Renal cortex interstitium (tissue), 11 donors: ENCODE results near the gene JPT1. TPM values are rescaled to one million over a fixed set of nuclear protein-coding genes. Genes with fewer than 3 reads are reported as not detected.
A peak's percentile ranks its signal among the peaks of the same experiment; 100 is the strongest.

Experiments used
- DNase-seq, 11 donors: peaks; one replicate each; pipeline ENCODE4 v3.0.0-alpha.2; 2013; ENCODE audit warnings: low read depth in 9 of 11, low spot score in 4 of 11; ENCODE audit errors: extremely low read depth in 1 of 11
- polyA plus RNA-seq, 3 donors: library from polyadenylated mRNA; unstranded; fragments of 120-200 nt; gene quantifications; one replicate each; pipeline ENCODE4 v1.2.1, GENCODE V29; 2013; ENCODE audit not compliant: insufficient read length in 3 of 3

JPT1 gene
- polyA plus RNA-seq, 3 donors: 98.8 to 104 (median 104) TPM

DNA sequence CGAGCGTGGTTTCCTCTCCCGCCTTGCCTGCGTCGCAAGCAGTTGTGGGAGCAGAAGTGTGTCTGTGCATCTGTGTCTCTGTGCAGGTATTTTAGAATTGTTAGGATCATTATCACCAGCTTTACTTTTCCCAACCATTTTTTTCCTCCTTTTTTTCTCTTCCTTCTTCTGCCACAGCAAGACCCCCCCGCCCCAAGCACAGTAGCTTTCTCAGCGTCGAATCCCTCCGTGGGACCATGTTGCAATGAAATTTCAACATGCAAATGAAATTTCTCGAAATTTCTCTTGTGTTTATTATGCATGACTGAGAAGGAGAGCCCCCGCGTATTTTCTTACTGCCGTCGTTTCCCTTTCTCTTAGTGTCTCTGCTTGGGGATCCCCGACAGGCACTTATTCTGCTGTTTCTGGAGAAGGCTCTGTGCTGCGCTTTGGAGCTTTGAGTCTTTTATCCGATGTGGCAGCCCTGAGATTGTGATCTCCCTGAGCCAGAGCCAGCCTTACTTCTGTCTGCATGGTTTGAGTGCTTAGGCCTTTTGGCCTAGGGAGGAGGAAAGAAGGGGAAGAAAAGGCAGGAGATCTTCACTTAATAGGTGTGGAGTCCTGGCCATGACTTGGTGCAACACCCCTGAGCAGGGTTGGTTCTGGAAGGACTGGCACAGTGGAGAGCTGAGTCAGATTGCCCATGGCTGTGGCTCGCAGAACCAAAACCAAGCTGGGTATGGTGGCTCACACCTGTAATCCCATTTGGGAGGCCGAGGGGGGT lies 39.6 kb downstream of the JPT1 start:
- DNase-seq: no peak

DNA sequence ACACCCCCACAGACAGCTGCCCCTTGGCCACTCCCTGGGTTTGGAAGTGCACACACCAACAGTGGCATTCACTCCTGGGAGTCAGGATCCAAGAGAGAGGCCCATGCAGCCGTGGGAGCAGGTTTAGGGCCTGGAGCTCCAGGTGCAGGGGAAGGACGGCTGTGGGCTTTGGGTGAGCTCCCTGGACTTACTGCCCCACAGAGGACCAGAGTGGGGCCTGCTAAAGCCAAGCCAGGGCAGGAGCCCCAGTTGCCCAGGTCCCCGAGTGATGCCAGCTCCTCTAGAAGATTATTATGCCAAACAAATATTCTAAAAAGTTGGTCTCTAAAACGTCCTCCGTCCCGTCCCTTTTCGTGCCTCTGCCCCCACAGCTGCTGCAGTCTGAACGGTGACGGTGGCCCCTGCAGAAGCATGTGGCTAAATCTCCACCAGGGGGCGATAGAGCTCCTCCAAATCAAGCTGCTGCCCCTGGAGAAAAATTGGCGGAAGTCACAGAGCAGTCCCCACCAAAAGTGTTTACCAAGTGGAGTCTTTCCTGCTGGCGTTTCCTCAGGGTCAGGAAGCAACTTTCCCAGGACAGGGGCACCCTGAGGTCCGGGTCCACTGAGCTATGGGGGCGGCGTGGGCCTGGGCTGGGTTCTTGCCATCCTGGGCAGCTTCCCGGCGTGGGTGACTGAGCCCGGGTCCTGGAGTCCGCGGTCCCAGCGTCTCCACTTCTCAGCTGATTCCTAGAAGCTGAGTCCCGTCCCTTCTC lies 40.3 kb downstream of the JPT1 start:
- peak; percentile 82 to 97 (median 89) for DNase-seq

DNA sequence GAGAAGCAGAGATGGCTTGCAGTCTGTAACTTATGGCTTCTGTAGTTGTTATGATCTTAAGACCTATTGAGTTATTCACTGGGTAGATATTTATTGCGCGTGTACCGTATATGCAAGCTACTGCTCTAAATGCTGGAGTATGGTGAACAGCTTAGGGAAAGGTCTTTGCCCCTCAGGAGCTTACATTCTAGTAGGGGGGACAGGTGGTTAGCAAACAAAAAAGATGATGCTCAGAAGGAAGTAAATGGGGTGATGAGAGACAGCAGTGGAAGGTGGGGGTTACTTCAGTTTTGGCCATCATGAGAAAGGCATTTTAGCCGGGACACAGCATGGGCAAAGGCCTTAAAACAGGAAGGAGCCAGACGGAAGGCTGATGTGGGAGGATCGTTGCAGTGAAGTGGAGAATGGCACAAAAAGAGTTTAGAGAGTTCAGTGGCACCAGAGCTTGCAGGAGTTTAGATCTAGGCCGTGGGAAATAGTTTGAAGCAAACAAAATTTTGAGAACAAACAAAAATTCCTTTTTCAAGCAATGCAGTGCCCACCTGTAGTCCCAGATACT lies 42.5 kb downstream of the JPT1 start:
- DNase-seq: no peak

DNA sequence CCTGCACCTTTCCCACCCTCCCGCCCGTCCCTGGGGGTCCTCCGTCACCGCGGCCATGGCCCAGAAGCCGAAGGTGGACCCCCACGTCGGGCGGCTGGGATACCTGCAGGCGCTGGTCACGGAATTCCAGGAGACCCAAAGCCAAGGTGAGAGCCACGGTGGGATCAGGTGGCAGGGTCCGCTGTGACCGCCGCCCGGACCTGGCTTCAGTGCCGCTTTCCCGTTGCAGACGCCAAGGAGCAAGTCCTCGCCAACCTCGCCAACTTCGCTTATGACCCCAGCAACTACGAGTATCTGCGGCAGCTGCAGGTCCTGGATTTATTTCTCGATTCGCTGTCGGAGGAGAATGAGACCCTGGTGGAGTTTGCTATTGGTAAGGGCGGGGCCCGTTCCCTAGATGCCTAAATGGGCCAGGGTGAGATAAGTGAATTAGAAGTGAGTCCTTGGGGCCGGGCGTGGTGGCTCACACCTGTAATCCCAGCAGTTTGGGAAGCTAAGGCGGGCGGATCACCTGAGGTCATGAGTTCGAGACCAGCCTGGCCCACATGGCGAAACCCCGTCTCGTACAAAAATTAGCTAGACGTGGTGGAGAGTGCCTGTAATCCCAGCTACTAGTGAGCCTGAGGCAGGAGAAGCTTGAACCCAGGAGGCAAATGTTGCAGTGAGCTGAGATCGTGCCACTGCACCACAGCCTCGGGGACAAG lies 43.9 kb downstream of the JPT1 start:
- no peak for DNase-seq

DNA sequence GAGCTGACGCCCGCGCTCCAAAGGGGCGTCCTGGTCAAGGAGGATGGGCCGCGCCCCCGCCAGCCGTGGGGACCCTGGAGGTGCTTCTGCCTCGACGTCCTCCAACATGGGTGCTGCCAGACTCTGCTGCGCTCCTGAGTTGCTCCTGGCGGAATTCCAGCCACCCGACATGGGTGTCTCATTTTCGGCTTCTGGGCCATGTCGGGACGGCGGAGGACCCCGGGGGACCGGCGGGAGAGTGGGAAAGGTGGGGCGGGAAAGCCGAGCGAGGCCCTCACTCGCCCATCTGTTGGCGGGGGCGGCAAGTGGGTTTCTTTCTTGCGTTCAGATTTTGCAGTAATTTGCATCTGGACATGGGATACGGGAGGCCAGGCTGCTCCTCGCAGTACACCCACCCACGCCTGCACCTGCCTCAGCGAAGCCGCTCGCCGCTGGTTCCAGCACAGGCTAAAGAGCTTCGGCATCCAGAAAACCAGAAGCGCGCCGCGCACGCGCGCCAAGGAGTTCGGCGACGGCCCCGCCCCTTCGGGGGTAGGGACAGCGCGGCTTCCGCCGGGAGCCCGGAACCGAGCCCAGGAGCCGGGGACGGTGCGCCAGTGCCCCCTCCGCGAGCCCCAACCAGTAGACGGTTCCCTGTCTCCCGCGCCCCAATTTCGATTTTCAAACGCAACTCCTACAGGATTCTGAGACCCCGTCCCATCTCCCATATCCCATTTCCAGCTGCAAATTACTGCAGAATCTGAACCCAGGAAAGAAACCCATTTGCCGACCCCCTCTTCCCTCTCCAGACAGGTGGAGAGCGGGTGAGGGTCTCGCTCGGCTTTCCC lies 44.7 kb downstream of the JPT1 start, which contains the start of gene ARMC7:
Gene ARMC7, plus strand, starts transcription at position 563 of the 827 bp plus-strand sequence. CDS start 320 bp downstream, outside the sequence.
- DNase-seq: peak in 9 of 11 donors; percentile 65 to 85 (median 78)

DNA sequence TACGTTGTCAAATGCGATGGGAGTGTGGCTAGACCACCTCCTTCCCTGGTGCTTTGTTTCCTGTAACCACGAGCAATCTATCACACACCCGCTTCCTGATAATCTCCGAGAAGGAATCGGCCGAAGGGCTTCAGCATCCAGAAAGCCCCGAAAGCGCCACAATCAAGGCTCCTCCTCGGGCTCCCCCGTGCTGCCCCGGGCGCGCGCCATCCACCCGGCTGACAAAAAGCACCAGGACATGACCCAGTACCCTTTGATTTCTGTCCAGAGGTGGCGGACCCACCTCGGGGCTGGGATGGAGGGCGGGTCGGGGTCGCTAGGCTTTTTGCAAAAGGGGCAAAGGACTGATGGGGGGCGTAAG lies 45.3 kb downstream of the JPT1 start:
- DNase-seq: no peak

DNA sequence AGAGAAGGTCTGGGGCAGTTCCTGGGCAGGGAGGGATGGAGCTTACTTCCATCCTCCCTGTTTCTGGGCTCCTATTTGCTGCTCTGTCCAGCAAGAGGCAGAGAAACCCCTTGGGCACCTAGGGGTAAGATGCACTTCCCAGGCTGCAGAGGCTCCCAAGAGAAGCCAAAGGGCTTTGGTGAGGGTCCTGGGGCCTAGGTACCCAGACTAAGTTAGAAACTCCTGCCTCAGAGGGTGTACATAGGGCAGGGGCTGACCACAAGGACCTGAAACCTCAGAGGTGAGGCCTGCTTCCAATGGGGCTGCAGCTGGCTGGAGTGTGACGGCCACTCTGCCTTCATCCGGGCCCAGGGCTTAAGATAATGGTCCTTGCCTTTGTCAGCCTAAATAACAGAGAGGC lies 46.1 kb downstream of the JPT1 start:
- no peak for DNase-seq

DNA sequence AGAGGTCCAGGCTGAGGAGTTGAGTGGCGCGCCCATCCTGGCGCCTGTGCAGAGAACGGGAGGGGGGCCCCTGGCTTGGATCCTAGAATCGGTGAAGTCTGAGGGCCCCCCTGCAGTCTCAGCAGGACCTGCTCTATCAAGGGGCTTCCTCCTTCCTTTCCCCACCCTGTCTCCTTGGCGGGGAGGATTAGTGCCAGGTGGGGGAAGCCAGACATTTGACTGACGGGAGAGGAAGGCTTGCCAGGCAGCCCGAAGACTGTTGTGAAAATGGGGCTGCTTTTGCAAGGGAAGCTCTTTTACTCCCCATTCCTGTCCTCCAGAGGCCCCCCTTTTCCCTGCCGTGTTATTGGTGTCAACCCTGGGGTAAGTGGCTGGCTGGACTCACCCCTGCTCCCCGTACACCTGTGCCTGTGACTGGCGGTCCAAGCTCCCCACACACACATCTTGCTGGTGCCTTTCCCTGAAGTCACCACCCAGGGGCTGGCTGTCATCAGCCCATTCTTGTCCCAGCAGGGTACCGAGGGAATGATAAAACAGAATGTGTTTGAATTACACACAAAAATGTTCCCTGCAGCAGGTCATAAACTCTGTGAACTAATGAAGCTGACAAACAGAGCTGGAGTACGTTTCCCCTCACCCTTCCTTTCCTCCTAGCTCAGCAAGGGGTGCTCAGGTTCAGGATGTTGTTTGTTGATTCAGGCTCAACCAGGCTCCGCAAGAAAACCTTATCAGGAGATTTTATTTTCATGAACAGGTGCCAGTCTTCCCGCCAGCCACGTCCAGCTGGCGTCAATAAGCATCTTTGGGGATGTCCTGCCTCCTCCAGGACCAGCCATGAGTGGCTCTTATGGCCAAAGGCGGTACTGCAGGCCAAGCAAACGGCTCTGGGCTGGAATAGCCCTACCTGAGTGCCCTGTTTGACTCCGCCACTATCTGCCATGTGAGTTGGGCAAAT lies 48.9 kb downstream of the JPT1 start:
- no peak for DNase-seq

DNA sequence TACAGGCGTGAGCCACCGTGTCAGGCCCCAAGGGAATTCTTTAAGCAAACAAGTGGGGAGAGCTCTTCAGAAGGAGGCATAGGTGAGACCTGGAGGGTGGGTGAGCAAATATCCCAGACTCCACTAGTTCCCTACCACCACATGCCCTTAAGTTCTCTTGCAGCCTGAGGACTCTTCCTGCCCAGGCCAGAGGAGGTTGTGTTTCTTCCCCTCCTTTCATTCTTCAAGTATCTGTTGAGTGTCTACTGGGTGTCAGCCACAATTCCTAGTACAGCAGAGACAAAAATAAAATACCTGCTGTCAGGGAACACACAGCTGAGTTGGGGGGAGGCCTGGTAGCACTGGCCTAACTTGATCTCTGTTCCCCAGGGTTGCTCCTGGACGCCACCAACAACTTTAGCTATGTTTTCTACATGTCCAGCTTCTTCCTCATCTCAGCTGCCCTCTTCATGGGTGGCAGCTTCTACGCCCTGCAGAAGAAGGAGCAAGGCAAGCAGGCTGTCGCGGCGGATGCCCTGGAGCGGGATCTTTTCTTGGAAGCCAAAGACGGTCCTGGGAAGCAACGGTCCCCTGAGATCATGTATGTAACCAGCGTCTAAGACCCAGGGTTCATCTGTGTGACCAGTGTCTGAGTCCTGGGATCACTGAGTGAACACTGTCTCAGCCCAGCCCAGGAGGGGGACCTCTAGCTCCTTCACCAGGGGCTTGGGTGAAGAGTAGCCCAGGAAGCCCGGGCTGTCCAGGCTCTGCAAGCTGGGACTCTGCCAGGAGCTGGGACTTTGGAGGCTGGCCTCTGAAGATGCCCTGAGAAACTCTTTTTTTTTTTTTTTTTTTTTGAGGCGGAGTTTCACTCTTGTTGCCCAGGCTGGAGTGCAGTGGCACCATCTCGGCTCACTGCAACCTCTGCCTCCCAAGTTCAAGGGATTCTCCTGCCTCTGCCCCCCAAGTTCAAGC lies 50.4 kb downstream of the JPT1 start:
- no peak for DNase-seq

DNA sequence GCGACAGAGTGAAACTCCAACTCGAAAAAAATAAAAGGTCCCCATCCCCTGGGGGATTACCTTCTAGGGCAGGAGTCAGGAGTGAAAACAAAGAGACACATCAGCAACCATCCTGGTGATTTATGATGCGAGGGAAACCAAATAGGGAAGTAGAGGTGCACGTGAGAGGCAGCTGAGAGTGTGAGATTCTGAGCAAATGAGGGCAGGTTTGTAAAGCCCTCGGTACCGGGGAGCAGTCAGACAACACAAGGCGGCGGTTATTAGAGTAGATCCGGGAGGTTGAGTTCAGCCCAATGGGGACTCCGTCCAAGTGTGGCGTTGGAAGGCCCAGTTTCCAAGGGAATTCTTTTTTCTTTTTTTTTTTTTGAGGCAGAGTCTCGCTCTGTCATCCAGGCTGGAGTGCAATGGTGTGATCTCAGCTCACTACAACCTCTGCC lies 51.9 kb downstream of the JPT1 start:
- no peak for DNase-seq

DNA sequence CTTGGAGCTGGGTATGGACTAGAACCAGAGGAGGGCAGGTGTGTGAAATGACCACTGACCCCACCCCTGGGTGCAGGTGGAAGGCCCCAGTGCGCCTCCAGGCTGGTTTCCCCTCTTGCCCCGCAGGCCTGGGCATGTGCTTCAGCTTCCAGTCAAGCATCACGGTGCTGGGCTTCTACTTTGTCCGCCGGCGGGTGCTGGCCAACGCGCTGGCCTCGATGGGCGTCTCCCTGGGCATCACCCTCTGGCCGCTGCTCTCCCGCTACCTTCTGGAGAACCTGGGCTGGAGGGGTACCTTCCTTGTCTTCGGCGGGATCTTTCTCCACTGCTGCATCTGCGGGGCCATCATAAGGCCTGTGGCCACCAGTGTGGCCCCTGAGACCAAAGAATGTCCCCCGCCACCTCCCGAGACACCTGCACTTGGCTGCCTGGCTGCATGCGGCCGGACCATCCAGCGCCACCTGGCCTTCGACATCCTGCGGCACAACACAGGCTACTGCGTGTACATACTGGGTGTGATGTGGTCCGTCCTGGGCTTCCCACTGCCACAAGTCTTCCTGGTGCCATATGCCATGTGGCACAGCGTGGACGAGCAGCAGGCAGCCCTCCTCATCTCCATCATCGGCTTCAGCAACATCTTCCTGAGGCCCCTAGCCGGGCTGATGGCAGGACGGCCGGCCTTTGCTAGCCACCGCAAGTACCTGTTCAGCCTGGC lies 54.3 kb downstream of the JPT1 start:
- DNase-seq: no peak

DNA sequence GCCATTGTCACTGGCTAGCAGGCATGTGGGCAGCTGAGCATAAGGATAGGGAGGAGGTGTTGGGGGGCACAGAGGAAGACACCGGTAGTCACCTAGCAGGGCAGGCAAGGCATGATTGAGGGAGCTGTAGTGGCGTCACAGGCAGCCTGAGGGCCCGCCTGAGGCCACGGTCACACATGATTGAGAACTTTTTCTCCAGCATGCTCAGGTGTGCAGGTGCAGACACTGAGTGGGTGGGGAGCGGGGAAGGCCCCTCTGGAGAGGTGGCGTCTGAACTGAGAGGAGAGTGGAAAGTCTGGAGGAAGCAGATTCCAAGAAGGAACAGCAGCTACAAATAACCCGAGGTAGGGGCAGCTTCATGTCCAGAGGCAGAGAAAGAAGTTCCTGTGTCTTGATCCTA lies 55.5 kb downstream of the JPT1 start:
- DNase-seq: no peak

DNA sequence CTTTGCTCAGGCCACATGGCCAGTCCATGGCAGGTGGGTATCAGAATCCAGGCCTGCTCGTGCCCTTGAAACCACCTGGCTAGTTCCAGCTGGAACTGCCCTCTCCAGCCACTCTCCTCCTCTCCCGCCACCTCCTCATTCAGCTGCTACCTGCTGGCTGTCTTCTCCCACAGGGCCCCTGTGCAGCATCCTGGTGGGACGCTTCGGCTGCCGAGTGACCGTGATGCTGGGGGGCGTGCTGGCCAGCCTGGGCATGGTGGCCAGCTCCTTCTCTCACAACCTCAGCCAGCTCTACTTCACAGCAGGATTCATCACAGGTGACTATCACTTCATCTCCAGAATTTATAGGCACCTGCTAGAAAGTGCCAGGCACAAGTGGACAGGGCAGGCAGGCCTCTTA lies 56.4 kb downstream of the JPT1 start:
- no peak for DNase-seq

DNA sequence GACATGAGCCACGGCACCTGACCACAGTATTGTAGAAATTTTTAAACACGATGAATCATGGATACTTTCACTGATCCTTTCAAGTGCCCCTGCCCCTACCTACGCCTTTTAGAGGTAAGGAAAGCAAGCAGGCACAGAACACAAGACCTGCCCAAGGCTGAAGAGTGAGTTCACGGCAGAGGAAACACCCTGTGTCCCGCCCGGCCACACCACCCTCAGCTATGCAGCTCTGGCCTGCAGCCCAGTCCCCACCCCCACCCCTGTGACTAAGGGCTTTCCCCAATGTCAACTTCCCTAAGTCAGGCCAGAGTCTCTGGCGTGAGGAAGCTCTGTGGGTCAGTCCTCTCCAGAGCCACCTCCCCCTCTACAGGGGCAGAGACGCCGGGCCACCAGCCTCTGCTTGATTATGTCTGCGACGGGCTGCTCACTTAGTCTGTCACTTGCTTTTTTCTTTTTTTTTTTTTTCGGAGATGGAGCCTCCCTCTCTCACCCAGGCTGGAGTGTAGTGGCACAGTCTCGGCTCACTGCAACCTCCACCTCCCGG lies 58.2 kb downstream of the JPT1 start:
- no peak for DNase-seq

DNA sequence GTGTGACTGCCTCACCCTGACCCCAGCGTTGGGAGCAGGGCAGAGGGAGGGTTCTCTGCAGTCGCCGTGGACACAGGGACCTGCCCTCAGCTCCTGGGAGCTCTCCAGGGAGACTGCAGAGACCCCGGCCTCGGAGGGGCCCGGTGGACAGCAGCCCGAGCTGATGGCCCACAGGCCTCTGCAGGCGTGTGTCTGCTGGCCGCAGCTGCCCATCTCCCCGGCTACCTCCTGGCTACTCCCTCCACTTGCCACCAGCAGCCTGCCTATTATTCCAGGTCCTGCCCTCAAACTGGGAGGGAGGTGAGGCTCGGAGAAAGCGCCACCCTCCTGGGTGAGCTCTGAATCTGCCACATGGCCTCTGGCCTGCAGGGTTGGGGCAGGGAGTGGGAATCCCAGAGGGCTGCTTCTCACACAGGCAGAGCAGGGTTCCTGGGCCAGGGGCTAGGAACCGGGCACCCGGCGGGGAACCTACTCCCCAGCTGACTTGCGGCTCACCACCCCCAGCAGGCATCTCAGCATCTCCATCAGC lies 59.4 kb downstream of the JPT1 start:
- no peak for DNase-seq
